Sigmoid colon (tissue), 7 donors: ENCODE results near the gene AKAP1. TPM values are rescaled to one million over a fixed set of nuclear protein-coding genes. Genes with fewer than 3 reads are reported as not detected.

Source experiments
- DNase-seq: peaks from one replicate; pipeline ENCODE4 v3.0.0-alpha.2; 2019
- H3K27ac ChIP-seq, 4 donors: fragments of 200-600 bp; sonication (generic); one replicate each; pipeline ENCODE4 v1.5.1; 2016 to 2019; ENCODE audit warnings: mild to moderate bottlenecking in 1 of 4
- H3K27me3 ChIP-seq, 3 donors: fragments of 200-600 bp; sonication (generic); one replicate each; pipeline ENCODE4 v1.5.1; 2019; ENCODE audit warnings: mild to moderate bottlenecking in 1 of 3
- H3K36me3 ChIP-seq, 4 donors: fragments of 200-600 bp; sonication (generic); one replicate each; pipeline ENCODE4 v1.5.1; 2016 to 2019
- H3K4me1 ChIP-seq, 4 donors: fragments of 200-600 bp; sonication (generic); one replicate each; pipeline ENCODE4 v1.5.1; 2017 to 2019
- H3K4me3 ChIP-seq, 4 donors: fragments of 200-600 bp; sonication (generic); one replicate each; pipeline ENCODE4 v1.5.1; 2017 to 2019; ENCODE audit warnings: mild to moderate bottlenecking in 2 of 4, moderate library complexity in 1 of 4
- H3K9me3 ChIP-seq, 4 donors: fragments of 200-600 bp in 3 of 4; sonication (generic) in 3 of 4; one replicate each; pipeline versions ENCODE4 v1.5.1 to v1.6.1; 2013 to 2019
- CTCF ChIP-seq, 4 experiments: fragments of 450-650 bp in 3 of 4; fragments of 200-600 bp in 1 of 4; IDR thresholded peaks; one replicate each; pipeline ENCODE4 v1.5.1; 2016 to 2019; ENCODE audit warnings: antibody characterized with exemption in 4 of 4, mild to moderate bottlenecking in 3 of 4, moderate library complexity in 2 of 4
- EP300 ChIP-seq, 4 donors: sonication (generic); formaldehyde crosslinking; IDR thresholded peaks; one replicate each; pipeline ENCODE4 v1.6.1; 2017; ENCODE audit warnings: antibody characterized with exemption in 4 of 4
- POLR2A ChIP-seq, 2 donors: fragments of 450-650 bp; IDR thresholded peaks; one replicate each; pipeline ENCODE4 v1.6.1; 2016; ENCODE audit warnings: antibody characterized with exemption in 2 of 2, mild to moderate bottlenecking in 2 of 2, moderate library complexity in 2 of 2
- POLR2AphosphoS5 ChIP-seq, 4 donors: sonication (generic); formaldehyde crosslinking; IDR thresholded peaks; one replicate each; pipeline ENCODE4 v1.6.1; 2017; ENCODE audit warnings: antibody characterized with exemption in 4 of 4
- WGBS, 2 donors: extraction: QIAGEN DNeasy Blood & Tissue Kit; methylation state at CpG; one replicate each; pipeline ENCODE4 v1.1.7; 2013; 5-methylcytosine and 5-hydroxymethylcytosine counted together
- intact Hi-C: fragments of 100-400 bp; cut with DNase I; formaldehyde crosslinking; loops from one replicate; pipeline ENCODE4 v1.15.1; 2023
- polyA plus RNA-seq, 3 donors: library from polyadenylated mRNA; stranded (reverse); fragments of 200-250 nt; gene quantifications; one replicate each; pipeline ENCODE4 v1.2.3, GENCODE V29; 2013
- total RNA-seq, 4 donors: library from RNA; depleted of rRNA; stranded (reverse); fragments of >200 nt; gene quantifications; one replicate each; pipeline ENCODE4 v1.1.0, GENCODE V29; 2016
- donor health status: healthy with polysubstance abuse.
- donor health status: Bipolar disorder and iron deficiency.
- donor health status: healthy.

AKAP1 gene
- total and polyA plus RNA-seq, 7 donors, result 12.7 to 126 (median 78.9) TPM

GRCh38 chr17:57135789-57136291, 50.8 kb downstream of the AKAP1 start:
- Histone ChIP-seq H3K27me3 (no peaks in the 10 kb centered on the region), H3K27ac (no peak overlapping the region), H3K36me3 (no peaks in the 10 kb centered on the region), H3K9me3 (no peaks in the 10 kb centered on the region), H3K4me3 (no peak overlapping the region), H3K4me1 (peaks cover 0 to 3% (median 0%) of the 10 kb centered on the region in 4 donors)
- no peak for DNase-seq
- no peak for TF ChIP-seq EP300 (IDR thresholded peaks at IDR 0.05)
- TF ChIP-seq POLR2AphosphoS5 (IDR thresholded peaks at IDR 0.05), result no peak
- no peak for TF ChIP-seq POLR2A (IDR thresholded peaks at IDR 0.05)
- TF ChIP-seq CTCF (IDR thresholded peaks at IDR 0.05), result no peak
- WGBS, 2 donors, result 44 to 71% methylated on average over 21 of the region's 21 CpGs
- intact Hi-C loops, result loop anchor here (10.0 kb wide), 1 partner anchor 979 kb away; no protein-coding TSS in a partner anchor

GRCh38 chr17:57136355-57136754, 51.3 kb downstream of the AKAP1 start:
- Histone ChIP-seq H3K36me3 (no peaks in the 10 kb centered on the region), H3K4me3 (no peak overlapping the region), H3K27me3 (no peaks in the 10 kb centered on the region), H3K4me1 (no peaks in the 10 kb centered on the region), H3K27ac (no peak overlapping the region), H3K9me3 (no peaks in the 10 kb centered on the region)
- TF ChIP-seq CTCF (IDR thresholded peaks at IDR 0.05) (no peak), EP300 (IDR thresholded peaks at IDR 0.05) (no peak), POLR2AphosphoS5 (IDR thresholded peaks at IDR 0.05) (no peak), POLR2A (IDR thresholded peaks at IDR 0.05) (no peak)
- intact Hi-C loops, result loop anchor here (10.0 kb wide), 1 partner anchor 978 kb away; no protein-coding TSS in a partner anchor
- no peak for DNase-seq
- WGBS, 2 donors, result 77 to 91% methylated on average over 13 of the region's 13 CpGs

GRCh38 chr17:57138030-57138911, 53.2 kb downstream of the AKAP1 start:
- DNase-seq, result no peak
- no peak overlapping the region for H3K4me3 ChIP-seq
- WGBS, 2 donors, result 92% methylated on average over 17 of the region's 17 CpGs
- H3K36me3 ChIP-seq, result no peaks in the 10 kb centered on the region
- no peaks in the 10 kb centered on the region for H3K4me1 ChIP-seq
- H3K9me3 ChIP-seq, result no peaks in the 10 kb centered on the region
- H3K27ac ChIP-seq, result no peak overlapping the region
- TF ChIP-seq POLR2A (IDR thresholded peaks at IDR 0.05) (no peak), EP300 (IDR thresholded peaks at IDR 0.05) (no peak), CTCF (IDR thresholded peaks at IDR 0.05) (no peak), POLR2AphosphoS5 (IDR thresholded peaks at IDR 0.05) (no peak)
- H3K27me3 ChIP-seq, result no peaks in the 10 kb centered on the region
- intact Hi-C loops, result loop anchor here (10.0 kb wide), 1 partner anchor 977 kb away; no protein-coding TSS in a partner anchor

GRCh38 chr17:57138956-57139576, 54.0 kb downstream of the AKAP1 start:
- no peaks in the 10 kb centered on the region for H3K36me3 ChIP-seq
- no peaks in the 10 kb centered on the region for H3K27me3 ChIP-seq
- intact Hi-C loops, result loop anchor here (10.0 kb wide), 1 partner anchor 976 kb away; no protein-coding TSS in a partner anchor
- no peak overlapping the region for H3K4me3 ChIP-seq
- no peaks in the 10 kb centered on the region for H3K9me3 ChIP-seq
- 90% methylated on average over 6 of the region's 6 CpGs for WGBS, 2 donors
- H3K4me1 ChIP-seq, result no peaks in the 10 kb centered on the region
- no peak overlapping the region for H3K27ac ChIP-seq
- no peak for DNase-seq
- TF ChIP-seq POLR2AphosphoS5 (IDR thresholded peaks at IDR 0.05) (no peak), CTCF (IDR thresholded peaks at IDR 0.05) (no peak), POLR2A (IDR thresholded peaks at IDR 0.05) (no peak), EP300 (IDR thresholded peaks at IDR 0.05) (no peak)
